Chondrocyte (in vitro differentiated cells): ENCODE data around the gene ITGB3. TPM values are rescaled to one million over a fixed set of nuclear protein-coding genes. Genes with fewer than 3 reads are reported as not detected.

Experiments
- DNase-seq: peaks from one replicate; pipeline ENCODE4 v3.0.0; 2021; ENCODE audit warnings: mixed read lengths, low spot score
- H3K27ac Mint-ChIP-seq: one replicate; pipeline ENCODE4 v1.8.0; 2021; ENCODE audit warnings: mild to moderate bottlenecking, moderate library complexity, mixed read lengths; ENCODE audit not compliant: unreplicated experiment
- H3K27me3 Mint-ChIP-seq: 2 replicates; pipeline ENCODE4 v1.8.0; 2021; ENCODE audit warnings: low read depth, mixed read lengths
- H3K36me3 Mint-ChIP-seq: 2 replicates; pipeline ENCODE4 v1.8.0; 2021; ENCODE audit warnings: low read depth, mixed read lengths
- H3K4me1 Mint-ChIP-seq: 2 replicates; pipeline ENCODE4 v1.8.0; 2021; ENCODE audit warnings: low read depth, mild to moderate bottlenecking, mixed read lengths
- H3K4me3 Mint-ChIP-seq: one replicate; pipeline ENCODE4 v1.8.0; 2021; ENCODE audit warnings: mild to moderate bottlenecking, moderate library complexity, mixed read lengths; ENCODE audit not compliant: unreplicated experiment
- H3K9me3 Mint-ChIP-seq: 2 replicates; pipeline ENCODE4 v1.8.0; 2021; ENCODE audit warnings: low read depth, mixed read lengths
- total RNA-seq: library from RNA; stranded (reverse); gene quantifications from 3 replicates; pipeline ENCODE4 v1.2.1, GENCODE V29; 2021
- TF ChIP-seq, protein P1 (sequence below): fragments of 200-600 bp; sonication (generic); IDR thresholded peaks from 2 replicates; pipeline ENCODE4 v1.5.0; 2021; ENCODE audit warnings: antibody characterized with exemption, mild to moderate bottlenecking, moderate library complexity

ITGB3 gene
- total RNA-seq, 1 donor from 2014 or later = 10.5 TPM

DNA sequence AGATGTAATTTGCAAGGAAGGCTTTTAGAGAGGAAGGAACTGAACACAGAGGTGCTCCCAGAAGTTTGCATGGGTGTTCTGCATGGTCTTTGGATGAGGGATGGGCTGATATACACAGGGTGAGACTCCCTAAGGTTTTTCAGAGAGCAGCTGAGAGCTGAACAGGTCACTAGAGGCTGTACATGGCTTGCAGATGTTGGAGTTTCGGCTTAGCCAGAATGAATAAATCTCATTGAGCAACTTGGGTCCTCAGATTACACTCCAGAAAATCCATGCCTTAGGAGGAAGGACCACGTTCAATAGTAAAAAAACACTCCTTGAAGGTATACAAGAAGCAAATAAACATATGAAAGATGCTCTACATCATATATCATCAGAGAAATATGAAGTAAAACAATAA lies 7.5 kb upstream of the ITGB3 start:
- no peaks in the 10 kb centered on the region for H3K36me3 Mint-ChIP-seq
- TF ChIP-seq, protein P1, sequence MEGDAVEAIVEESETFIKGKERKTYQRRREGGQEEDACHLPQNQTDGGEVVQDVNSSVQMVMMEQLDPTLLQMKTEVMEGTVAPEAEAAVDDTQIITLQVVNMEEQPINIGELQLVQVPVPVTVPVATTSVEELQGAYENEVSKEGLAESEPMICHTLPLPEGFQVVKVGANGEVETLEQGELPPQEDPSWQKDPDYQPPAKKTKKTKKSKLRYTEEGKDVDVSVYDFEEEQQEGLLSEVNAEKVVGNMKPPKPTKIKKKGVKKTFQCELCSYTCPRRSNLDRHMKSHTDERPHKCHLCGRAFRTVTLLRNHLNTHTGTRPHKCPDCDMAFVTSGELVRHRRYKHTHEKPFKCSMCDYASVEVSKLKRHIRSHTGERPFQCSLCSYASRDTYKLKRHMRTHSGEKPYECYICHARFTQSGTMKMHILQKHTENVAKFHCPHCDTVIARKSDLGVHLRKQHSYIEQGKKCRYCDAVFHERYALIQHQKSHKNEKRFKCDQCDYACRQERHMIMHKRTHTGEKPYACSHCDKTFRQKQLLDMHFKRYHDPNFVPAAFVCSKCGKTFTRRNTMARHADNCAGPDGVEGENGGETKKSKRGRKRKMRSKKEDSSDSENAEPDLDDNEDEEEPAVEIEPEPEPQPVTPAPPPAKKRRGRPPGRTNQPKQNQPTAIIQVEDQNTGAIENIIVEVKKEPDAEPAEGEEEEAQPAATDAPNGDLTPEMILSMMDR = no peak
- H3K27me3 Mint-ChIP-seq = peaks cover 2% of the 10 kb centered on the region
- no peak overlapping the region for H3K27ac Mint-ChIP-seq
- no peaks in the 10 kb centered on the region for H3K9me3 Mint-ChIP-seq
- no peaks in the 10 kb centered on the region for H3K4me1 Mint-ChIP-seq
- DNase-seq = no peak
- no peak overlapping the region for H3K4me3 Mint-ChIP-seq

DNA sequence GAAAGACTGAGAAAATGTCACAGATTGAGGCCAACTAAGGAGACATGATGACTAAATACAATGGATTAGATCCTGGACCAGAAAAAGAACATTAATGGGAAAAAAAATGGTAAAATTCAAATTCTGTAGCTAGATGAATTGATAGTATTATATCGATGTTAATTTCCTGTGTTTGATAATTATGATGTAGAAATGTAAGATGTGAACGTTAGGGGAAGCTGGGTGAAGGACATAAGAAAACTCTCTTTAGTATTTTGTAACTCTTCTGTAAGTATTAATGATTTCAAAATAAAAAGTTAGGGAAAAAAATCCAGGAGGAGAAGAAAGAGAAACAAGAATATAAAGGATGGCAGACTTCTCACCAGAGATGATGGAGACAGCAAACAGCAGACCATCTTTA lies 2.8 kb upstream of the ITGB3 start:
- Mint-ChIP-seq H3K4me3 (no peak overlapping the region), H3K36me3 (no peaks in the 10 kb centered on the region), H3K9me3 (no peaks in the 10 kb centered on the region), H3K4me1 (peaks cover 8% of the 10 kb centered on the region), H3K27me3 (peaks cover 2% of the 10 kb centered on the region), H3K27ac (no peak overlapping the region)
- TF ChIP-seq, protein P1 = no peak
- DNase-seq = no peak

DNA sequence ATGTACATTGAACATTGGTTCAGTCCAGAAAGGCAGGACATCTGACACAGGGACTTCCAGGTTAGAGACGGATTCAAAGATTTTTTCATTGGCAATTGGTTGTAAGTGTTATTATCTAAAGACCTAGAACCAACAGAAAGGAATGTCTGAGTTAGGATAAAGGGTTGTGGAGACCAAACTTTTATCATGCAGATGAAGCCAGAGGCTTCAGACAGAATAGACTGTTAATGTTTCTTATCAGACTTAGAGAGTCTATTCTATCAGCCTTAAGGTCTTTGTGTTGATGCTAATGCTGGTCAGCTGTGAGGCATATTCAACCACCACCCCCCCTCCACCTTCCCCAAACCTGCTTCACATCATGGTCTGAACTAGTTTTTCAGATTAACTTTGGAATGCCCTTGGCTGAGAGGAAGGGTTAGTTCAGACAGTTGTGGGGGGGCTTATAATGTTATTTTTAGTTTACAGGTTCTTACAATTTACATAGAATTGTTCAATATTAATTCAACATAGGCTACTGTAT lies 2.1 kb upstream of the ITGB3 start:
- H3K9me3 Mint-ChIP-seq = no peaks in the 10 kb centered on the region
- no peaks in the 10 kb centered on the region for H3K27me3 Mint-ChIP-seq
- H3K36me3 Mint-ChIP-seq = no peaks in the 10 kb centered on the region
- peaks cover 8% of the 10 kb centered on the region for H3K4me1 Mint-ChIP-seq
- TF ChIP-seq, protein P1 = no peak
- no peak overlapping the region for H3K4me3 Mint-ChIP-seq
- no peak for DNase-seq
- no peak overlapping the region for H3K27ac Mint-ChIP-seq

DNA sequence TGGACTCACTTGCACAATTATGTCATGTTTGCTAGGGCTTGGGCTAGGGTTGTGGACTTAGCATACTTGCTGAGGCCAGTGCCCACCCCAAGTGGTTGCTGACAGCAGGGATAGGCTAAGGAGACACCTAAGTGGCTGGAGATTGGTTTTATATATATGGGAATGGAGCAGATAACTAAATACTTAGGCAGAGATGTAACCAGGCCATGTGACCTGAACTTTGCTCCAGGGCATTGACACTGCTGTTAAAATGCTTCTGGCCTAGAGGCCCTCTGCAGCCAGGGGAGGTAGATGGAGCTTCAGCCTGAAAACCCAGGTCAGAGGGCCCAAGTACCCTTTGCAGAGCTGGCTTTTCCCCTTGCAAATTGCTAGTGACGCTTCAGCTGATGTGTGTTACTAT lies 1.4 kb upstream of the ITGB3 start:
- Mint-ChIP-seq H3K9me3 (no peaks in the 10 kb centered on the region), H3K27me3 (no peaks in the 10 kb centered on the region), H3K4me3 (no peak overlapping the region), H3K27ac (no peak overlapping the region), H3K4me1 (peaks cover 13% of the 10 kb centered on the region), H3K36me3 (no peaks in the 10 kb centered on the region)
- TF ChIP-seq, protein P1 = no peak
- DNase-seq = no peak

DNA sequence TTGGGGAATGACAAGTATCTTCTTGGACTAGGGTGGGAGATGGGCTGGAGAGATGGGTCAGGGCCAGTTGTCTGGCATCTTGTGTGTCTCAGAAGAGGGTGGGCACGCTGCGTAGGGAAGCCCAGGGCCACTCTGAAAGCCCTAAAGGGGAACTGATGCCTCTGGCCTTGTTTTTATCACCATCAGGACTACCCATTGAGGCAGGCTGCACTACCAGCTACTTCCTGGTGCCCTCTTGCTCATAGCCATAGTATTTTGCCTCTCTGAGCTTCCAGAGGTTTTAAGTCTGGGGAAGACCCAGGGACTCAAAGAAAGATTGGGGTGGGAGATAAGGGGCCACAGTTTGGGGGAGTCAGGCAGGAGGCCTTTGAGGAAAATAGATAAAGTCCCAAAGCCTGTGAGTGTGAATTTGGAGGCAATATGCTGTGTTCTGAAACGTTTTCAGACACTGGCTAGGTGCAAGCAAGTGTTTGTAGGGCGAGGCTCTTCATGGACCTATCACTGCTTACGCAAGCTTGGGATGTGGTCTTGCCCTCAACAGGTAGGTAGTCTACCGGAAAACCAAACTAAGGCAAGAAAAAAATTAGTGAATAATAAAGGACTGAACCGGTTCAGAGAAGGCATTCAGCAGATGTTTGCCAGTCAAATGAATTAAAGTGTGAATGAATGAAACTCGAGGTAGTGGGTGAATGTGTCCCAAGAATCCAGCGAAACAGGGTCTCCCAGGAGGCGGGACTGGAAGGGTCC lies 688 bp upstream of the ITGB3 start:
- H3K27ac Mint-ChIP-seq = no peak overlapping the region
- H3K36me3 Mint-ChIP-seq = no peaks in the 10 kb centered on the region
- H3K9me3 Mint-ChIP-seq = no peaks in the 10 kb centered on the region
- H3K4me1 Mint-ChIP-seq = peaks cover 20% of the 10 kb centered on the region
- H3K4me3 Mint-ChIP-seq = peak overlapping the region; percentile 54
- DNase-seq = no peak
- TF ChIP-seq, protein P1 = no peak
- no peaks in the 10 kb centered on the region for H3K27me3 Mint-ChIP-seq
